GM21360 (cell line): Measurements from ENCODE around the gene SRSF9.
A peak's percentile ranks its signal among the peaks of the same experiment; 100 is the strongest.
"Not testable (repeated sequence)": the region's sequence is repeated elsewhere in the genome, so short reads cannot be mapped to it uniquely, and the experiment has no call there.

ENCODE experiments used
- ATAC-seq: cut with Tn5 transposase; IDR thresholded peaks from one replicate; pipeline ENCODE4 v1.9.1; 2021; ENCODE audit warnings: mild to moderate bottlenecking, moderate library complexity; ENCODE audit not compliant: unreplicated experiment

Gene SRSF9

GRCh38 chr12:120453060-120453750, 16.3 kb downstream of the SRSF9 start:
- no peak for ATAC-seq

- not testable (repeated sequence) for ATAC-seq
Measured at GRCh38 chr12:120452524-120452923, 17.0 kb downstream of the SRSF9 start.

GRCh38 chr12:120447992-120448391, 21.6 kb downstream of the SRSF9 start:
- no peak for ATAC-seq

- ATAC-seq, result not testable (repeated sequence)
Measured at GRCh38 chr12:120446844-120447178, 22.7 kb downstream of the SRSF9 start.

- peak; percentile 82 for ATAC-seq
Measured at GRCh38 chr12:120445911-120446843, 23.4 kb downstream of the SRSF9 start, which contains the start of the genes GATC and TRIAP1. GATC (plus strand) TSS chr12:120446444; CDS start chr12:120446481, 37 bp downstream. TRIAP1 (minus strand) TSS chr12:120446384; CDS start chr12:120446372, 12 bp downstream.

DNA sequence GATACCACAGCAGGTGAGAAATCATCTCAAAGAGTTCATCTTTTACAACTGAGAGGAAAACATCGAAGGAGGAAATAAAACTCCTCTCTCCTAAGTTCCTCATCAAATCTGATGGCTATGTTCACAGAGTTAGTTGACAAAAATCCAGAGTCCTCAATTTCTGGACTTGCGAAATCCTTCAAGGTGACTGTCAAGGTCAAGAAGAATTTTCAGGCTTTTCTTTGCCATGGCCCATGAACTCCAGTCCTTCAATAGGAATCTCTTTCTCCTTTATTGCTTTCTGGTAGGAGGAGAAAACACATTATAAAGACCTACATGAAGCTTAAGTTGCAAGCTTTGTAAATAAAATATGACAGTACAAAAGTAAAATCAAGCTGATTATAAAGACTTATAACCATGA, 24.9 kb downstream of the SRSF9 start:
- ATAC-seq, result no peak

- no peak for ATAC-seq
Measured at GRCh38 chr12:120439646-120440247, 29.8 kb downstream of the SRSF9 start.

GRCh38 chr12:120438495-120439198, 30.9 kb downstream of the SRSF9 start:
- ATAC-seq, result no peak

DNA sequence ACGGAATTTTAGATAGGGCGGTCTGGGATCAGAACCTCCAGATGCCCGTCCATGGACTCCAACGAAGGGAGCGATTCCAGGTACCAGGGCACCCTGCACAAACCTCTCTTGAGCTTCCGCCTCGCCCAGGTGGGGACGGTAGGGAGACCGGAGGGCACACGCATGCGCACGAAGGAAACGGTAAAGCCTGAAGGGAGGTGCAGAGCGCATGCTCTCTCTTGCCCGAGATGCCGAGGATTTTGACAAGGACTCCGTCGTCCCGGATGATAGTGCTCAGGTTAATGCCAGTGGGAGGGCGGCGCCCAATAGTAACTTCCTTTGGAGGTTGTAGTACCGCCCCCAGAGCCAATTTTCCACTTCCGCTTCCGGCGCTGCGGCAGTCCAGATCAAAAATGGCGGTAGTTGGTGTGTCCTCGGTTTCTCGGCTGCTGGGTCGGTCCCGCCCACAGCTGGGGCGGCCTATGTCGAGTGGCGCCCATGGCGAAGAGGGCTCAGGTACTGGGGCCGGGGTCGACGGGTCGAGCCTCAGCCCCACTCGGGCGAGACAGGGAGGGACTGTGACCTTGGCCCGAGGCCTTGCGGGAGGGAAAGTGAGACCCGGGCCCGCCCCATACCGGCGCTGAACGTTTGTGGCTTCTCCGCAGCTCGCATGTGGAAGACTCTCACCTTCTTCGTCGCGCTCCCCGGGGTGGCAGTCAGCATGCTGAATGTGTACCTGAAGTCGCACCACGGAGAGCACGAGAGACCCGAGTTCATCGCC, 31.6 kb downstream of the SRSF9 start, which contains the start of gene COX6A1:
Gene COX6A1, plus strand, starts transcription at position 379 of the 760 bp plus-strand sequence. Its CDS starts 14 bp downstream, at position 393.
- ATAC-seq, result peak; percentile 92

DNA sequence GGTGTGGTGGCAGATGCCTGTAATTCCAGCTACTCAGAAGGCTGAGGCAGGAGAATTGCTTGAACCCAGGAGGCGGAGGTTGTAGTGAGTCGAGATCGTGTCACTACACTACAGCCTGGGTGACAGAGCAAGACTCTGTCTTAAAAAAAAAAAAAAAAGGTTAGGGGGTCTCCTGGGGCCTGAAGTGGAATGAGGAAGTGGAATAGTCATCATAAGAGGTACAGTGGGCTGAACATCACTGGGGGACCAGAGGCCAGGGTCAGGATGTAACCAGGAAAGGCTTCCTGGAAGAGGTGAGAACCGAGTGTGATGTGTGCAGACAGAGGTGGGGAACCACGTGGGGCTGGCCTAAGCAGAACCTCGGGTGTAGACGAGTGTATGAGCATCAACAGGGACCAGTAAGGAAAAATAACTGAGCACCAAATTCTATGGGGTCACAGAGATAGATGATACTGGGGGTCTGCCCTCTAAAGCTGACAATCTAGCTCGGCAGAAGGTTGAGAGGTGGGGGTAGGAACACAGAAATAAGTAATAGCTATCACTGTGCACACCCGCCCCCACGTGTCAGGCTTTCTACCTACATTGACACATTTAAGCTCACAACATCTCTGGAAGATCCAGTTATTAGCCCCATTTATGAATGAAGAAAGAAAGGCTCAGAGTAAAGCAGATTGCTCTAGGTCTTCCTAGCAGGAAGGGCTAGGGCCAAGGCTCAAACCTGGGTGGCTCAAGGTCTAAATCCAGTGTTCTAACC, 36.6 kb downstream of the SRSF9 start:
- no peak for ATAC-seq

GRCh38 chr12:120429368-120429767, 40.2 kb downstream of the SRSF9 start:
- ATAC-seq, result no peak

- no peak for ATAC-seq
Measured at GRCh38 chr12:120428597-120429229, 40.8 kb downstream of the SRSF9 start.

DNA sequence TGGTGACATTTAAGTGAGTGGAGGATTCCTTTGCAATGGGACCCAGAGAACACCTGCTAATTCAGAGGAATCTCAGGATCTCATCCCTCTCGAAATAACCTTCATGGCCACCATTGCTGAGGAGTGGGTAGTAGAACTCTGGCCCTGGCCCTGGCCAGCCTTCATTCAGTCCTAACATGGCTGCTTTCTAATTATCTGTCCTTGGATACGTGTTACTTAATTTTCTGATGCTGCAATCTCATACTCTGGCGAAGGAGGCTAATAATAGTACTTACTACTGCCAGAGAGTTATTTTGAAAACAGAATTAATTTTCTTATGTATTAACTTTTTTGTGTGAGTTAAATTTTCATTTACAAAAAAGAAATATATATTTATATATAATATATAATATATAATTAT, 43.8 kb downstream of the SRSF9 start:
- ATAC-seq, result no peak

- ATAC-seq, result no peak
Measured at GRCh38 chr12:120422892-120423456, 46.6 kb downstream of the SRSF9 start.

- ATAC-seq, result no peak
Measured at GRCh38 chr12:120421701-120422100, 47.8 kb downstream of the SRSF9 start.

- no peak for ATAC-seq
Measured at GRCh38 chr12:120417917-120418580, 51.5 kb downstream of the SRSF9 start.

DNA sequence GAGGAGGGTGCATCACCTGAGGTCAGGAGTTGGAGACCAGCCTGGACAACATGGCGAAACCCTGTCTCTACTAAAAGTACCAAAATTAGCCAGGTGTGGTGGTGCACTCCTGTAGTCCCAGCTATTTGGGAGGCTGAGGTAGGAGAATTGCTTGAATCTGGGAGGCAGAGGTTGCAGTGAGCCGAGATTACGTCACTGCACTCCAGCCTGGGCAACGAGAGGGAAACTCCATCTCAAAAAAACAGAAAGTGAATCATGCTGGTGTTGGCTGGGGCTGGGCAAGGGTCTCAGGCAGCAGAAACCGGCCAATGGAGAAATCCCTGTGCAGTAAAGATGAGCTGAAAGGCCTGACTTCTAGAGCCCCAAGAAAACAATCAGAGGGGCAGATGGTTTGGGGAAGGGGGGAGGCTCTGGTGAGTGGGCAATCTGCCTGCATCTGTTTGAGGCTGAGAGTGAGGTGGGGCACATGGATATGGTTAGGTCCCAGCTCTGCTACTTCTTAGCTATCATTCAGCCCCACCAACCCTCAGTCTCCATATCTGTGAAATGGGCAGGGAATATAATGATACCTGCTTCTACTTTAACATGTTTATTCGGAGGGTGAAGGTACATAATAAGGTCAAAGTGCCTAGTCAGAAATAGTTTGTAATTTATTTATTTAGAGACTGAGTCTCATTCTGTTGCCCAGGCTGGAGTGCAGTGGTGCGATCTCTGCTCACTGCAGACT, 52.9 kb downstream of the SRSF9 start:
- no peak for ATAC-seq
